ENCODE results near the gene PDE4B. TPM values are rescaled to one million over a fixed set of nuclear protein-coding genes. Genes with fewer than 3 reads are reported as not detected.

PDE4B gene
- total RNA-seq, 4 donors from 2014 or later, result 5.2 to 16.6 (median 9.6) TPM

DNA sequence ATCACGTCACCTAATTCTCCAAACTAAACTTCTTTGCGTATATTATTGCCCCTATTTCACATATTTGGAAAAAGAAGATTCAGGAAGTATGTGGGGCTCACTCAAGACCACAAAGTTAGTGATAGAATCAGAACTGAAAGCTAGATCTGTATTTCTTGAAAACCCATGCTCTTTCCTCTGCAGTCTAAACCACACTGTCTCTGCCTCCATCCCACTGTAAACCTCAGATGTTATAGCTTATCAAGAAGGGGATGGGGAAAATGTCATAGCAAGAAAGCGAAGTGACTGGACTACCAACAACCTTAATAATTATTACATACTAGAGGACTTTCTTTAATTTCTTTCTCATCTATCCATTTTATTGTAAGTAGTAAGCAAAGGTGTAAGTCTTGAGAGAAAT lies 483.5 kb downstream of the PDE4B start:
- H3K9me3 ChIP-seq, result no peaks in the 10 kb centered on the region
- peak overlapping the region in 3 of 4 donors; percentile 31 to 88 (median 81) for H3K27ac ChIP-seq
- no peaks in the 10 kb centered on the region for H3K36me3 ChIP-seq
- TF ChIP-seq CTCF (IDR thresholded peaks at IDR 0.05) (no peak), EP300 (IDR thresholded peaks at IDR 0.05) (no peak), POLR2A (IDR thresholded peaks at IDR 0.05) (no peak)
- H3K27me3 ChIP-seq, result no peaks in the 10 kb centered on the region
- H3K4me1 ChIP-seq, result peaks cover 0 to 54% (median 30%) of the 10 kb centered on the region in 4 donors
- no peak overlapping the region for H3K4me3 ChIP-seq
- WGBS, 2 donors, result 79 to 89% methylated on average over 3 of the region's 3 CpGs
- DNase-seq (ENCODE audit: low spot score in 2 of 2), result no peak

DNA sequence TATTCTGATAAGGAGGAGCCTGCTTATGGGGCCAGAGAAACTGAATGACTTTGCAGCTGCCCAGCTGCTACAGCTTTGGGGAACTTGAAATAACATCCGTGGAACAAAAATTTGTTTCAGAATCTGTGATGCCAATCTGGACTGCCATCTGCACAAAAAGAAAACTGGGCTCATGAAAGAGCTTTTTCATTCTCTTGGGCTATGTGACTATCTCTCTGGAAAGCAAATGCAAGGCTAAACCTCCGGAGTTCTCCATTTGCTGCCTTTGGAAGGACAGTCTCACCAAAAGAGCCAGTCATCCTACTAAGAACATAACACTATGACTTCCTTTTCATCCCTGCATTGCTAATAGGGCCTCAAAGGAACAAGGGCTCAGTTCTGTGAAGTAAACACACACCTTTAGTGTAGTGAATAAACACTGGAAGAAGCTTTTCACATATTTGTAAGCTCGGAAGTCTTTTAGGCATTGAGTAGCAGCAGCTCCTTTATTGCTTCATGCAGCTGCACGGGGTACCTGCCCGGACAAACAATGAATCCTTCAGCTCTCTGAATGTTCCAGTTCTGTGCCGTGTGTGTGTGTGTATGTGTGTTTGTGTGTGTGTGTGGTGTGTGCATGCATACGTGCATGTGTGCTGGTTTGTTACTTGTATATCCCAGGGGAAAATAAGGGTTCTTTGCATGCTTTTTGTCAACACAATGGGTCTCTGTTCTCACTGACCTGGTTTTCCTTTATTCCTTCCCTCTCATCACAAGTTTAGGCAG lies 485.7 kb downstream of the PDE4B start:
- TF ChIP-seq EP300 (IDR thresholded peaks at IDR 0.05) (peak in 1 of 2 donors; percentile 3), CTCF (IDR thresholded peaks at IDR 0.05) (no peak)
- no peaks in the 10 kb centered on the region for H3K9me3 ChIP-seq
- no peaks in the 10 kb centered on the region for H3K27me3 ChIP-seq
- 29 to 32% methylated on average over 7 of the region's 7 CpGs for WGBS, 2 donors
- H3K4me1 ChIP-seq, result peaks cover 0 to 48% (median 18%) of the 10 kb centered on the region in 4 donors
- peak overlapping the region; percentile 57 to 73 (median 60) for H3K27ac ChIP-seq
- no peak overlapping the region for H3K4me3 ChIP-seq
- H3K36me3 ChIP-seq, result no peaks in the 10 kb centered on the region
- no peak for DNase-seq (ENCODE audit: low spot score in 2 of 2)

DNA sequence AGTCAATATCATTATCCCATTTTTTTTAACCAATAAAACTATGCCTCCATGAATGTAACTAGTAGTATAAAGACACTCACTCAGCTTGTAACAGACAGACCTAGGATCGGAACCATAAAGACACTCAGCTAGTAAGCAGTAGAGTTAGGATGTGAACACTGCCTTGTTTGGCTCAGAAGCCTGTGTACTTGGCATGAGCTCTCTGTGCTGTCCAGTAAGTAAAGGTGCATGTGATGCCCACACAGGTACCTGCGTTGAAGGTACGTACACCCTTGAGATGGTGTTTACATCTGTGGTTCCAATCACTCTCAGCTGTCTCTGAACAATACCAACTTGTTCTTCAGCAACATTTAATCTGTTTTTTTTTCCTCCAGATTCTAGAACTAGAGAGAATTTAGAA lies 489.1 kb downstream of the PDE4B start:
- Histone ChIP-seq H3K27me3 (no peaks in the 10 kb centered on the region), H3K9me3 (no peaks in the 10 kb centered on the region), H3K4me1 (peaks cover 0 to 32% (median 4%) of the 10 kb centered on the region in 4 donors), H3K36me3 (no peaks in the 10 kb centered on the region), H3K4me3 (no peak overlapping the region), H3K27ac (no peak overlapping the region)
- WGBS, 2 donors, result 96 to 97% methylated on average over 3 of the region's 3 CpGs
- DNase-seq (ENCODE audit: low spot score in 2 of 2), result no peak
- no peak for TF ChIP-seq POLR2A (IDR thresholded peaks at IDR 0.05)
- TF ChIP-seq EP300 (IDR thresholded peaks at IDR 0.05), result no peak
- TF ChIP-seq CTCF (IDR thresholded peaks at IDR 0.05), result no peak

GRCh38 chr1:66282343-66282852 lies 489.7 kb downstream of the PDE4B start:
- H3K4me1 ChIP-seq, result peaks cover 0 to 32% (median 4%) of the 10 kb centered on the region in 4 donors
- TF ChIP-seq CTCF (IDR thresholded peaks at IDR 0.05) (no peak), EP300 (IDR thresholded peaks at IDR 0.05) (no peak), POLR2A (IDR thresholded peaks at IDR 0.05) (no peak)
- peak overlapping the region in 1 of 4 donors; percentile 40 for H3K27ac ChIP-seq
- no peaks in the 10 kb centered on the region for H3K36me3 ChIP-seq
- no peaks in the 10 kb centered on the region for H3K27me3 ChIP-seq
- 30 to 32% methylated on average over 2 of the region's 2 CpGs for WGBS, 2 donors
- no peak overlapping the region for H3K4me3 ChIP-seq
- no peak for DNase-seq (ENCODE audit: low spot score in 2 of 2)
- H3K9me3 ChIP-seq, result no peaks in the 10 kb centered on the region

GRCh38 chr1:66282891-66283621 lies 490.4 kb downstream of the PDE4B start:
- H3K36me3 ChIP-seq, result no peaks in the 10 kb centered on the region
- peaks cover 0 to 26% (median 4%) of the 10 kb centered on the region in 4 donors for H3K4me1 ChIP-seq
- H3K27ac ChIP-seq, result peak overlapping the region in 1 of 4 donors; percentile 40
- H3K9me3 ChIP-seq, result no peaks in the 10 kb centered on the region
- no peak overlapping the region for H3K4me3 ChIP-seq
- 92 to 95% methylated on average over 3 of the region's 3 CpGs for WGBS, 2 donors
- TF ChIP-seq POLR2A (IDR thresholded peaks at IDR 0.05), result no peak
- no peak for TF ChIP-seq EP300 (IDR thresholded peaks at IDR 0.05)
- TF ChIP-seq CTCF (IDR thresholded peaks at IDR 0.05), result no peak
- DNase-seq (ENCODE audit: low spot score in 2 of 2), result no peak
- H3K27me3 ChIP-seq, result no peaks in the 10 kb centered on the region
